ENCODE results near the gene TOR1A.
A peak's percentile ranks its signal among the peaks of the same experiment; 100 is the strongest.

The TOR1A gene

GRCh38 chr9:129852579-129852978 is 28.6 kb upstream of the TOR1A start:
- DNase-seq: no peak

GRCh38 chr9:129851821-129852220 is 27.9 kb upstream of the TOR1A start:
- DNase-seq: no peak

DNA sequence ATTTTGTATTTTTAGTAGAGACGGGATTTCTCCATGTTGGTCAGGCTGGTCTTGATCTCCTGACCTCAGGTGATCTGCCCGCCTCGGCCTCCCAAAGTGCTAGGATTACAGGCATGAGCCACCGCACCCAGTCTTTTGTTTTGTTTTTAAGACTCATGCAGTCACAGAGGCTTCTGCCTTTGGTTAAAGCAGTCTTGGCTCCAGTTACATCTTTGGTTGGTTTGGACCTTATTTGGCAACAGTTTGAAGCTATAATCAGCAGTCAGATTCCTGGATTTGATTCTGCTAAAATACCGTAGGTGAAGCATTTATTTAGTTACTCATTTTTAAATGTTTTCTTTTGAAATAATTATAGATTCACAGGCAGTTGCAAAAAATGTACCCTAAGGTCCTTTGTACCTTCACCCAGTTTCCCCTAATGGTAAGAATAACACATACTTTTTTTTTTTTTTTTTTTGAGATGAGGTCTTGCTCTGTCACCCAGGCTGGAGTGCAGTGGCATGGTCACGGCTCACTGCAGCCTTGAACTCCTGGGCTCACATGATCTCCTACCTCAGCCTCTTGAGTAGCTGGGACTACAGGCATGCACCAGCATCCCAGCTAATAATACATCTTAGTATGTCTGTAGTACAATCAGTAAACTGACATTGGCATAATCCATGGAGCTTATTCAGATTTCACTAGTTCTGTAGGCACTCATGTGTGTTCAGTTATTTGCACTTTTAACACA is 27.1 kb upstream of the TOR1A start:
- DNase-seq: no peak

DNA sequence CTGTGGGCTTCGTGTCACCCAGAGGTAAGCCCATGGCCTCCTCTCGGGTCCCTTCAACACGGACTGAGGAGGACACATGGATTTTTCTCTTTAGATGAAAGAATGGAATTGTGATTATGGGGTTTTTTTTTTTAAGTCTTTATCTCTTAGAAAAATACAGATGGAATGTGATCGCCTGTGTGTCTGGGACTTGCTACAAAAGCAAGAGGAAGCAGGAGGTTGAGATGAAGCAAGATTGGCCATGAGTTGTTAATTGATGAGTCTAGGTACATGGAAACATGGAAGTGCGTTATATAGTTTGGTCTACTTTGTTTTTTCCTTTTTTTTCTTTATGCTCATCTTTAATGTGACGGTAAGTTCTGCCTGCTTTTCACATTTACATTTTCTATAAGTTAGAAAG is 26.0 kb upstream of the TOR1A start:
- DNase-seq: no peak

GRCh38 chr9:129848712-129849441 is 24.9 kb upstream of the TOR1A start:
- no peak for DNase-seq

DNA sequence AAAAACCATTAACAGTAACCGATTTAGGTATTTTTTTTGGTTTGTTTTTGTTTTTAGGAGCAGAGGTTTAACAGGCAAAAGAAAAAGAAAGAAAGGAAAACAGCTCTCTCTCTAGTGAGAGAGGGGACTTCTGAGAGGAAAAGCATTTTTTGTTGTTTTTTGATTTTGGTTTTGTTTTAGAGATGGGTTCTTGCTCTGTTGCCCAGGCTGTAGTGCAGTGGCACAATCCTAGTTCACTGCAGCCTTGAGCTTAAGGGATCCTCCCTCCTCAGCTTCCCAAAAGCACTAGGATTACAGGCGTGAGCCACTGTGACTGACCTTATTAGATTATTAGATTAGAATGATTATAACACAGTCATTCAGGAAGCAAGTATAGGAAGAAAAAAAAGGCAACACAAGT is 21.4 kb upstream of the TOR1A start:
- DNase-seq: no peak

GRCh38 chr9:129841071-129841470 is 17.1 kb upstream of the TOR1A start:
- DNase-seq: no peak

- DNase-seq: no peak
Measured at GRCh38 chr9:129840034-129840433, 16.1 kb upstream of the TOR1A start.

GRCh38 chr9:129839324-129840023 is 15.5 kb upstream of the TOR1A start:
- no peak for DNase-seq

- no peak for DNase-seq
Measured at GRCh38 chr9:129838707-129839259, 14.8 kb upstream of the TOR1A start.

DNA sequence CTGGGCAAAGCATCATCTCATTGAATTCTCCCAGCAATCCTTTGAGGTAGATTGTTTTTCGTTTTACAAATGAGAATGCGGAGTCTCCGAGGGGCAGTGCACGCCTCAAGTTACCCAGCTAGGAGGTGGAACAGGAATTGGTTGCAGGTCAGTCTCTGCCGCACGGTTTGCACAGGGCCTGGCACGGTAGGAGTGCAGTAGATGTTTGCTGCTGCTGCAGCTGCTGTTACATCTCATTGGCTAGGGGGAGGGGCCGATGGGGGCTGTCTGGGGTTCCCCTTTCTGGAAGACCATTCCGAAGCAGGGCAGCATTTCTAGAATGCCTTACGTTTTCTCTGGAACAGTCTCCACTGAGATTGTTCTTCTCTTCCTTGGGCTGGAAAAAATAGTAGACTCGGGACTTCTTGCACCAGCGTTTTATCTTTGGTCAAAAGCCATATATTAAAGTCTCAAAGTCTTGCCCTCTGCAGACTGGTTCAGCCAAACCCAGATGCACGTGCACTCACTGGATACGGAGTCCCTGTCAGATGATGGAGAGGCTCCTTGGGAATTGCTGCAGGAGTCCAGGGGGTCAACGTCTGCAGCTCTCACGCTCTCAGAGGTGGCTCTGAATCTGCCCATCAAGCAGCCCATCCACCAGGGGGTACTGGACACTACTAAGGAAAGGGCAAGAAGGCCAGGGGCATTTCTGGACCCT is 12.5 kb upstream of the TOR1A start:
- peak in 3 of 14 donors; percentile 1 to 15 (median 9) for DNase-seq

DNA sequence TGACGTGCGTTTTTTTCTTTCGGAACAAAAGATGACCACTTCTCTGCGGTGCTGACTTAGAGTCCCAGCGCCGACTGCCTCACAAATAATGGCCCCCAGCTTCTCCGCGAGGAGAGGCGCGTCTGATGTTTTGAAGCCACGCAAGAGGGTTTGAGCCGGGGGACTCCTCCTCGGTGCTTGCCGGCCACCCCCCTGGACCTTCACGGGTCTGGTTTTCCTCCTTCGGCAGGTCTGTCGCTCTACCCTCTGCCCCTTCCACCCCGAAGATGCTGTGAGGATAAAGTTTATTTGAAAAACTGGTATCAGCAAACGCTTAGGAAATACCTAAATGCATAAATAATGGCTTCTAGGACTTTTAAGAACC is 11.9 kb upstream of the TOR1A start:
- peak in 1 of 14 donors; percentile 21 for DNase-seq

DNA sequence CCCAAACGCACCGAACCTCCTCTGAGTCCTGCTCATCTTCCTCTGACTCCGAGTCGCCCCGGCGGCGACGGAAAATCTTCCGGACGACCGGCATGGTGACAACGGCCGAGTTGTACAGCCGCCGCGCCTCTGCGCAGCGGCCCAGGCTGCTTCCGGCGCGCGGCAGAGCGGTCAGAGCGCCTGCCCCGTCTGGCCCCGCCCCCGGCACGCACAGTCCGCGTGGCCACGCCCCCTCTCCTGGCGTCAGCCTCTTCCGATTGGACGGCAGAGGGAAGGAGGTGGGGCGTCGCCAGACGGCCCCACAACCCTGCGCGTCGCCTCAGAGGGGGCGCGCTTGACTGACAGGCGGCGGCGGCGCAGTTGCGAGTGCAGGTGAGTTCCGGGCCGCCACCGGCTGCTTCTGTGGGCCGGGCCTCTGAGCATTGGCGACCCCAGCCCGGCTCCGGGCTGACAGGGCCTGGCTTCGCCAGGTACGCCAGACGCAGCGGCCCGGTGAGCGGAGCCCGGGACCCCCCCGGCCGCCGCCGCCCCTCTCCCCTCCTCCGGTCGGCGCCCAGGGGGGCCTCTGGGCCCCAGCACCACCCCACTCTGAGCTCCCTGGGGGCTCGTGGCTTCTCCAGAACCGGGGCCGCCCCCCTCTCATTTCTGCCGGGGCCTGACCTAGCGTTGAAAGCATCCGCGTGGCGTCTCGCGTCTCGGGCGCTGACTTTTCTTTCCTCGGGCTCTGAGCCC is 11.4 kb upstream of the TOR1A start, which contains the start of the genes C9orf78 and USP20:
Gene C9orf78, minus strand, starts transcription at position 148 of the 732 bp plus-strand sequence. Its CDS starts 54 bp downstream, at position 94.
Gene USP20, plus strand, starts transcription at position 331 of the 732 bp plus-strand sequence. CDS start 17,098 bp downstream, outside the sequence.
- peak; percentile 52 to 96 (median 87) for DNase-seq

DNA sequence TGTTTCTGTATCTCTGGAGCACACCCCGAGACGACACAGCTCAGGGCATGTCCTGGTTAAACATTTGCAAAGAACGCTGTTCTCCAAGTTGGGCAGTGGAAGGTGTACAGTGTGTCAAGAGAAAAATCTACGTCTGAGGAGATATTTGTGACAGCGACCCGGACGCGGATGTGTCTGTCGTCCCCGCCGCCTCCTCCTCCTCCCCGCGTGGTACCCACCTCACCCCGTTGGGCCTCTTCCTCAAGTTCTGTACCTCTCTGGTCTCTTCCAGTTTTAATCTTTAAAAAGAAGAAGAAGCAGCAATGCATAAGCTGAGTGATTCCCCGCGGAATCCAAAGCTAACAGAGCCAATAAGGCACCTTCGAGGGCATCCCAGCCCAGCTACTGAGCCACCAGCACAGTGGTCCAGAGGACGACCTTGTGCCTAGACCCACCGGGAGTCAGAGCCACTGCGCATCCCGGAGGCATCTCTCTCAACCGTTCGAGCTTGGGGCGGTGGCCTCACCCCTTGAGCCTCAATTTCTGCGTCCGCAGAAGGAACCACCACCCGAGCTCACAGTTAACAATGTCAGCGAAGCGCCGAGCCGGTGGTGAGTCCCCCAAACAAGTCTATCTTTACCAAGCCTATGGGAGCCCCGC is 10.7 kb upstream of the TOR1A start:
- no peak for DNase-seq

GRCh38 chr9:129832982-129833381 is 9.0 kb upstream of the TOR1A start:
- no peak for DNase-seq

GRCh38 chr9:129828969-129829368 is 5.0 kb upstream of the TOR1A start:
- DNase-seq: no peak

DNA sequence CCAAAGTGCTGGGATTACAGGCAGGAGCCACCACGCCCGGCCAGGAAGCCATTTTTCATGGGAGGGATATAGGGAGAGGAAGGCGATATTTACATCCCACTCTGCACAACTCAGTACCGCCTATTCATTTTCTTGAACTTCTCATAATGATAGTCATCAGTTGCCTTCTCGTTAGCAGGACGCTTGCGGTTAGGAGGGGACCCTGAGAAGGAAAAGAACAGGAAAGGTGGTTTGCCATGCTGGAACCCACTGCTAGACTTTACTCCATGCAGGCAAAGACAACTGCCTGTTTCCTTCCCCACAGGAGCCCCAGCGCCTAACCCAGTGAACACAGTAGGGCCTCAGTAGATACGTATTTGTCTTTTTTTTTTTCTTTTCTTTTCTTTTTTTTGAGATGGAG is 4.1 kb upstream of the TOR1A start:
- no peak for DNase-seq

DNA sequence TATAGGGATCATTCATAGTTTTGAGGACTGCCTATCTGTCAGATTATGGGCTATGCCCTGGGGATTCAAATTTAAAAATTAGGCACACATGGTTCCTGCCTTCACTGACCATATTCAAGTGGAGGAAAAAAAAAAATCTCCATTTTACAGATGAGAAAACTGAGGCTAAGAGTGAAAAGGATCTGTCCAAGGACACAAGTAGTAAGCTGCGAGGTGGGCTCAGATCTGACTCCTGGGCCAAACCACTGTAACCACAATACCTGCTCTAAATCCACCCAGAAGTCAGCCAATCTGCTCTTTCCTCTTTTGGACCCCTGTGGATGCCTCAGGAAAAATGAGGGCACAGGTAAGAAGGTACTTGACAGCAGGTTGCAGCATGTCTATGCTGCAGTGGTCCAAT is 2.8 kb upstream of the TOR1A start:
- DNase-seq: no peak

DNA sequence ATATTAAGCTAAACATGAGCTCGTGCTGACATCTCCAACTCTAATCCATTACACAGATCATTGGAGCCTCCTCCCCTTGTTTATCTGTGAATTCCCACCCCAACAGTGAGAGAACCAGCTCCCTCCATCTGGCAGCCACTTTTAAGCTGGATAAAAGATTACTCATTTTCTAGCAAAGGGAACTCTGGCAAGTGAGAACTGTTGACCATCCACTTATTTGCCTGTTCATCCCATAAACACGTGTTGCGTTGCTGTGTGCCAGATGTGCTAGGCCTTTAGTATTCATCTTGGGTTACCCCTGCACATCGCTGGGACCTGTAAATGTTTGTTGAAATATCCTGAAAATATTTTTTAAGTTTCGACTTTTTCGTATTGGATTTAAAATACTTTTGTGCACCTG is 2.4 kb upstream of the TOR1A start:
- DNase-seq: no peak

- peak in 1 of 14 donors; percentile 14 for DNase-seq
Measured at GRCh38 chr9:129823542-129823934, 398 bp downstream of the TOR1A start.

Measured in C1 segment of cervical spinal cord (tissue), 14 donors.